CD4-positive, alpha-beta T cell treated with Interleukin-17A for 4 hours (primary cell): ENCODE data around the gene MYPN.
"Not testable (repeated sequence)": the region's sequence is repeated elsewhere in the genome, so short reads cannot be mapped to it uniquely, and the experiment has no call there.

Experiments used
- DNase-seq: peaks from one replicate; pipeline ENCODE4 v3.0.0-alpha.2; 2020; ENCODE audit warnings: mixed read lengths

MYPN gene, protein sequence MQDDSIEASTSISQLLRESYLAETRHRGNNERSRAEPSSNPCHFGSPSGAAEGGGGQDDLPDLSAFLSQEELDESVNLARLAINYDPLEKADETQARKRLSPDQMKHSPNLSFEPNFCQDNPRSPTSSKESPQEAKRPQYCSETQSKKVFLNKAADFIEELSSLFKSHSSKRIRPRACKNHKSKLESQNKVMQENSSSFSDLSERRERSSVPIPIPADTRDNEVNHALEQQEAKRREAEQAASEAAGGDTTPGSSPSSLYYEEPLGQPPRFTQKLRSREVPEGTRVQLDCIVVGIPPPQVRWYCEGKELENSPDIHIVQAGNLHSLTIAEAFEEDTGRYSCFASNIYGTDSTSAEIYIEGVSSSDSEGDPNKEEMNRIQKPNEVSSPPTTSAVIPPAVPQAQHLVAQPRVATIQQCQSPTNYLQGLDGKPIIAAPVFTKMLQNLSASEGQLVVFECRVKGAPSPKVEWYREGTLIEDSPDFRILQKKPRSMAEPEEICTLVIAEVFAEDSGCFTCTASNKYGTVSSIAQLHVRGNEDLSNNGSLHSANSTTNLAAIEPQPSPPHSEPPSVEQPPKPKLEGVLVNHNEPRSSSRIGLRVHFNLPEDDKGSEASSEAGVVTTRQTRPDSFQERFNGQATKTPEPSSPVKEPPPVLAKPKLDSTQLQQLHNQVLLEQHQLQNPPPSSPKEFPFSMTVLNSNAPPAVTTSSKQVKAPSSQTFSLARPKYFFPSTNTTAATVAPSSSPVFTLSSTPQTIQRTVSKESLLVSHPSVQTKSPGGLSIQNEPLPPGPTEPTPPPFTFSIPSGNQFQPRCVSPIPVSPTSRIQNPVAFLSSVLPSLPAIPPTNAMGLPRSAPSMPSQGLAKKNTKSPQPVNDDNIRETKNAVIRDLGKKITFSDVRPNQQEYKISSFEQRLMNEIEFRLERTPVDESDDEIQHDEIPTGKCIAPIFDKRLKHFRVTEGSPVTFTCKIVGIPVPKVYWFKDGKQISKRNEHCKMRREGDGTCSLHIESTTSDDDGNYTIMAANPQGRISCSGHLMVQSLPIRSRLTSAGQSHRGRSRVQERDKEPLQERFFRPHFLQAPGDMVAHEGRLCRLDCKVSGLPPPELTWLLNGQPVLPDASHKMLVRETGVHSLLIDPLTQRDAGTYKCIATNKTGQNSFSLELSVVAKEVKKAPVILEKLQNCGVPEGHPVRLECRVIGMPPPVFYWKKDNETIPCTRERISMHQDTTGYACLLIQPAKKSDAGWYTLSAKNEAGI (N-terminal part only)

DNA sequence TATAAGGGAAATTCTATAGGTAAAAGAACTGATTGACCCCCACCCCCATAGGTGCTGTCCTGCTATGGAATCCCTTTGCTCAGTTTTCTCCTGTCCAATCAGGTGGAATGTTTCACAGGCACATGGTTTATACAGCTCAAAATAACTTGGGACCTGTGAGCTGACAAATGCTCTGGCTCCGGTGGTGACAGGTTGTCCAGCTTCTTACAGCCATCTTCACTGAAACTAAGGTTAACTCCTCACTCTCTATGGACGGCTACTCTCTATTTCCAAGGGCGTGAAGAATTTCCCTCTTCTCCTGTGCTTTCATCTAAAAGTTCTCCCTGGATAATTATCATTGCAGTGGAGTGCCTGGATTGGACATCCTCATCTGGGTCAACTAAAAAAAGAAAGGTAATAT, at the start of gene MYPN:
TSS of gene MYPN (plus strand) at position 158 of the 400 bp plus-strand sequence. CDS start 11,951 bp downstream, outside the sequence.
- DNase-seq = no peak

DNA sequence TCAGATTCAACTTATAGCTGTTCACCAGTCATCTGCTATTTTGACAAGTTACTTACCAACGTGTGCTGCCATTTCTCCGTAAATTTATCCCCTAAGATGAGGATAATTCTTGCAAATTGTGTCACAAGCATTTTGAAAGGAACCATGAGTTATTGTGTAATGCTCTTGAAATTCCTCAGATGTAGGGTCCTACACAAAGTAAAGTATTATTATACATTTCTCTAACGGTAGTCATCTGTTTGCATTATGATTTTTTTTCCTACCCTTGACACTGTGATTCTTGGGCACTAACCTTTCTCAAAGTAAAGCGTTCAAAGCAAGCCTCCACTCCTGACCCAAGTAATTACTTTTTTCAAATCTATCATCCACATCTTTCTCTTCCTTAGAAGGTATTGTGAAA, 42.3 kb upstream of the MYPN start:
- DNase-seq = no peak

DNA sequence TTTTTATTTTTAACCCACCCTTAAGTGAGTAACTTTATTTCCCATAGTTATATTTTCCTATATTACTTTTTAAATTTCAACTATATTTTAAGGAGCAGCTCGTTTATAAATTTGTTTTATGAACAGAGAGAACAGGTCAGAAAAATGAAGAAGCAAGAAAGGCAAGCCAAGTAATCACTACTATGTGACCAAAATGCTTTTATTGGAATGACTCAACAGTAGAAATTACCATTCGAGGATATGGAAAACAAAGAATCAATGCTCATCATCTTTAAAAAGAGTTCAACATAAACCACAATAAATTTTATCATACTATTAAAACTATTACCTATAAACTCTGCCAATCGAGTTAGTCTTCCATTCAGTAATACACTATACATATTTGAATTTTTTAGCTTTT, 41.8 kb upstream of the MYPN start:
- no peak for DNase-seq

DNA sequence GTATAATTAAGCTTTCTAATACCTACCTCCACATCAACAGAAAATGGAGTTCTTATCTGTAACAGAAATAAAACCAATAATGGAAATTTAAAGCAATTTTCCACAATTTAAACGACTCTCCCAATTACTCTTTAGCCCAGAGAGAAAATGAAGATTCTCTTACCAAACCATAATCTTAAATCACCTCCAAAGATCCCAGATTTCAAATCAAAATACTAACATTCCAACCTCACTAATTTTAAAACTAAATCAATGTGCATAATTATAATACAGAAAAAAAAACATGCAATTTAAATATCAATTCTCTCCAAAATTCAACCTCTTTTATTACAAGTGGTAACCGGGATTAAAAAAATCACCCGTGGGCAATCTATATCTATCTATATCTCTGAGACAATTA, 35.7 kb upstream of the MYPN start:
- no peak for DNase-seq

DNA sequence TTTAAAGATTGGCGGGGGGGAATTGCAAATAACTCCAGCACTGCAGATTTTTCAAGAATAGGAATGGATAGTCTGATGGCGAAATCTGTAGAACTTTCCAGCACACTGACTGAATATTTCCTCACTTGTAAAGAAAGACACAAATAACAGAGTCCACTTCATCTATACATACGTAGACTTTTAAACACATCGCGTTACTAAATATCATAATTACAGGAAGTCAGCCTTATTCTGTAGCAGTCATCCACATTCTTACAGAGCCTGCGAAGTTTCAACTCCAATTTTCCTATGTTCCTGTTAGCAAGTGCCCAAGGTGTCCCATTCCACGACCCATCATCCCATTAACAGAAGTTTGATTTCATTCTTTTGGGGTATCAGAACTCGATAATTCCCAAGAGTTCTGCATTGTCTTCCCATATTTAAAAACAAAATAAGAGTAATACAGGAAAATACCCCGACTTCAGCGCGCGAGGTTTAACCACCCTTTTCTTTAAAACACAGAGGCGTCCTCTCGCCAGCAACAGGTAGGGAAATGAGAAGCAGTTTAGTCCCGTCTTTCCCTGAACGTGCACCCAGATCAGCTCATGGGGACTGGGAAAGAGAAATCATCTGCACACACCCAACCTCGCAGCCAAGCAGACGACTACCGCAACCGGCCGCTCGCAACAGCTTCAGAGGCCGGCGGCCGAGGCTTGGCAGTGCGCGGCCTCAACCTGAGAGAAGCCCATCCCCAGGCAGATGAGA, 35.1 kb upstream of the MYPN start:
- DNase-seq = no peak

DNA sequence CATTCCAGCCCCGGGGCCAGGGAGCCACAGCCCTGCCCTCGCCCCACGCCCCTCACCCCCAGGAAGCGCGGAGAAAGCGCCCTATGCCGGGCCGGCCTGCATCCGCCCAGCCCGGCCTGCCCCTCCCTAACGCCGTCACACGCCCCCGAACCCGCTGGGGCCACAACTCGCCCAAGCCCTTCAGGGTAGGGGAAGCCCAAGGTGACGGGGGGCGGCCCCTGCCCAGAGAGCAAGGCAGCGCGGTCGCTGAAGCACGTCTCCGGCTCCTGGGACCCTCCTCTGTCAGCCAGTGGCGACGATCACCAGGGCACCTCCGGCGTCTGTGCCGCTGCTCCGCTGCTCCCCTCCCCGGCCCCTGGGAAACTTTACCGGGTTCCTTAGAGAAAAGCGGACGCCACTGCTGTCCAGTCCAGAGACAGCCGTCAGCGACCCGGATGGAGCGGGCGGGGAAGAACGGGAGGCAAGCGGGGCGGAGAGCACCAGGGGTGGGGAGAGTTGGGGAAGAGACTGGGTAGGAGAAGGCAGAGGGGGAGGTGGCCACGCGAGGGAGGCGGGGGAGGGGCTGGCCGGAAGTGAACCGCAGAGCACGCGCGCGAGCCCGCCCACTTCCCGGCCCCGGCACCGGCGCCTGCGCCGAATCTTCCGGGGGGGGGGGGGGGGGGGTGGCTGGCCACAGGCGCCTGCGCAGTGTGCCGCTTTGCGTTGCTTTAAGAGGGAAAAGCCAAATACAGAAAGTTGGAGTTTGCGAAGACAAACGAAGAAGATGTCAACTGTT, 34.3 kb upstream of the MYPN start, which contains the start of gene HERC4:
TSS of gene HERC4 (minus strand) at position 509 of the 775 bp plus-strand sequence. CDS start 2,175 bp downstream, outside the sequence.
- peak; percentile 97 for DNase-seq

DNA sequence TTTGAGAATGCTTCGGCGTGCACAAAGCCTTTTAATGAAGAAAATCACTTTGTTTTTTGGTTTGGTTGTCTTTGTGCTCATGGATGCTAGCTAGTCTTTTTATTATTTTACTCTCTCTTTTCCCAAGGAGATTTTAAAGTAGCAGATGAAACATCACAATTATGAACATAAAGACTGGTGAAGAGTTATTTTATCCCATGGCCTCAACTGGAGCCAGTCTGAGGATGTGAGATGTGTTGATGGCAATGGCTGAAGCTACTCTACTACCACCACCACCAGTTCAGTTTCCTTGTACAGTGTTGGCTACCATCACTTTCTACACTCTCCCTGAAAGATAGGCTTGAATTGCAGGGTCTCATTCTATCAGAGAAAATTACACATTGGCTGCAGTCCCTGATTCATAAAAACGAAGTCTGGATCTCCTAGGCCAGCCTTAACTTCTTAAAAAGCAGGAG, 33.7 kb upstream of the MYPN start:
- no peak for DNase-seq

DNA sequence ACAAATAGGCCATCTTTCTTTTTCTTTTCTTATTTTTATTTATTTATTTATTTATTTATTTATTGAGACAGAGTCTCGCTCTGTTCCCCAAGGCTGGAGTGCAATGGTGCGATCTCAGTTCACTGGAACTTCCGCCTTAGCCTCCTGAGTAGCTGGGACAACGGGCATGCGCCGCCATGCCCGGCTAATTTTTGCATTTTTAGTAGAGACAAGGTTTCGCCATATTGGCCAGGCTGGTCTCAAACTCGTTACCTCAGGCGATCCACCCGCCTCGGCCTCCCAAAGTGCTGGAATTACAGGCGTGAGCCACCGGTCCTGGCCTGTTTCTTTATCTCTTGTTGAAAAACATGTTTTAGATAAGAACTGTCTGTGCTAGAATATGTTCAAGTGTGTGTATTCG, 33.2 kb upstream of the MYPN start:
- DNase-seq = not testable (repeated sequence)

DNA sequence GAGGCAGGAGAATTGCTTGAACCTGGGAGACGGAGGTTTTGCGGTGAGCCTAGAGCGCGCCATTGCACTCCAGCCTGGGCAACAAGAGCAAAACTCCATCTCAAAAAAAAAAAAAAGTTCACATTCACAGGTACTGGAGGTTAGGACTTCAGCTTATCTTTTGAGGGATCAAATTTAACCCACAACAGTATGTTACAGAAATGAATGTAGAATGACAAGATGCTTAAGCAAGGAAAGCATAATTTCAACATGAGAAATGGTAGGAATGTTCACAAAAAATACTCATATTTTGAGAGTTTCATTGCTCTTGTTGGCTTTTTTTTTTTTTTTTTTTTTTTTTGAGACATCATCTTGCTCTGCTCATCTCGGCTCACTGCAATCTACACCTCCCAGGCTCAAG, 32.3 kb upstream of the MYPN start:
- no peak for DNase-seq

DNA sequence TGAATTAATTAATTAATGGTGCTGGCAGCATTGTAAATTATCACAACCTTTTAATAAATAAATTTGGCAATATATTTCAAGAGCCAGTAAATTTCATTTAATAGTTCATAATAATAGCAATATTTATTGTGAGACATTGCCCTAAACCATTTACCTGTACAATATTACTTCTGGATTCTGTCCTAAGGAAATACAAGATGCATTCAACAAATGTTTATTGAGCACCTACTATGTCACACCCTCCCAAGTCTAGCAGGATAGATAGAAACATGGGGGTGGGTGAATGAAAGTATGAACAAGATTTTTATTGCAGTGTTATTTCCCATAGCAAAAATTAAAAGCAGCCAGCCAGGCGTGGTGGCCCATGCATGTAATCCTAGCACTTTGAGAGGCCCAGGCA, 29.9 kb upstream of the MYPN start:
- no peak for DNase-seq

DNA sequence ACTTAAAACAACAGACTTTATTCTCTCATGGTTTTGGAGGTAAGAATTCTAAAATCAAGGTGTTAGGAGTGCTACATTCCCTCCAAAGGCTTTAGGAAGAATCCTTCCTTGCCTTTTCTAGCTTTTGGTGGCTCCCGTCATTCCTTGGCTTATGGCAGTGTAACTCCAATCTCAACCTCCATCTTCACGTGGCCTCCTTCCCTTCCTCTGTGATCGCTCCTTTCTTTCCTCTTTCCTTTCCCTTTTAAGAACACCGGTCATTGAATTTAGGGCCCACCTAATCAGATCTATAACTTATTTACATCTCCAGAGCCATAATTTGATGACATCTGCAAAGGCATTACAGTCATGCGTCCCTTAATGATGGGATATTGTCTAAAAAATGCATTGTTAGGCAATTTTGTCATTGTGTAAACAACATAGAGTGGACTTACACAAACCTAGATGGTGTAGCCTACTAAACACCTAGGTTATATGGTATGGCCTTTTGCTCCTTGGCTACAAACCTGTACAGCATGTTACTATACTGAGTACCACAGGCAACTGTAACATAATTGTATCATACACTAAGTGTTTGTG, 28.3 kb upstream of the MYPN start:
- DNase-seq = no peak

DNA sequence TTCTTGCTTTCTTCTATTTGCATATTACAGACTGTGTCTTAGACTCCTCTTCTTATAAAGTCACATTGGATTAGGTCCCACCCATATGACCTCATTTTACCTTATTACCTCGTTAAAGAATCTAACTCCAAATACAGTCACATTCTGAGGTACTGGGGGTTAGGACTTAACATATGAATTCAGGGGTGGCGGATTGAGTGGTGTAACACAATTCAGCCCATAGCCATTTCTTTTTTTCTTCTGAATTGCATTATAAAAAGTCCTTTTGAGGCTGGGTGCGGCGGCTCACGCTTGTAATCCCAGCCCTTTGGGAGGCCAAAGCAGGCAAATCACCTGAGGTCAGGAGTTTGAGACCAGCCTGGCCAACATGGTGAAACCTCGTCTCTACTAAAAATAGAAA, 27.4 kb upstream of the MYPN start:
- no peak for DNase-seq

DNA sequence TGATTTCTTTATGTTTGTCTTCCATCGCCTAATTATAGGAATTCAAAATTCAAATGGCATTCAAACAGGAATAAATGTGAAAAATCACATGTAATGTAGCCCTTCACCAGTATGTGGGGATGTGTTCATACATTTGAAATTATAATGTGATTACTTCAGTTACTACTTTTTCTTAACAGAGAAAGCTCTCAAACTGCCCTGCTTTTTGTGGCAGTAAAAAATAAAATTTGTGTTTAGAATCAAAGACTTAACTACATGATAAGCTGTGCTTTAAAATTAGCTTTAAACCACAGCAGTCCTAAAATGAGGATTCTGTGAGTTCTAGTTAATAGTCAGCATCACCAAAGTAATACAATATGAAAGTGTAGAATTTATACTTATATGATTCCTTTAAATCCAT, 26.4 kb upstream of the MYPN start:
- no peak for DNase-seq

DNA sequence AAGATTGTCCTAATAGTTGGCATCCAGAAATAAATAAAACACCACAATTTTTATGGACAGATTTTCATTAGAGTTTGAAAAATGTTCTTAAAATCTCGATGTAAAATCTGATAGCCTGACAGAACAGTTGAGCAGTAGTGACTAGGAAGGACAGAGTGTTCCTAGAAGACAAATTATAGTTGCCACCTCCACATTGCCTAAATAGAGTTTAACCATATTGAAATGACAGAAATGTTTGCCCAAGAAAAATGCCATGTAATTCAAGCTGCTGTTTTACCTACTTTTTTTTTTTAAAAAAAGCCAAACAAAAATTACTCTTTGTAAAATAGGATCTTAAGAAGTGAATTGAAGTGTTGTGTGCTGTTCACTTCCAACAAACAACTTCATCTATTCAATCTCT, 25.3 kb upstream of the MYPN start:
- no peak for DNase-seq

DNA sequence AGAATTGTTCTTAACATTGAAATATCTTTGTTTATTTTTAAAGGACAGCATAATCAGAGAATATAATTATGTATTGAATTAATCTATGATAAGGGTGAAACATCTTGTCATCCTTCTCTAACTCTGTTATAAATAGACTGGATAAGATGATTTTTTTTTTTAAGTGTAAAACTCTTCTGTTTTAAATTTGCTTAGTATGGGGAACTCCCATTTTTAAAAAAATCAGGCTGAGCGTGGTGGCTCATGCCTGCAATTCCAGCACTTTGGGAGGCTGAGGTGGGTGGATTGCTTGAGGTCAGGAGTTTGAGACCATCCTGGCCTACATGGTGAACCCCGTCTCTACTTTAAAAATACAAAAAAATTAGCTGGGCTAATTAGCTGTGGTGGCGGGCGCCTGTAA, 24.8 kb upstream of the MYPN start:
- DNase-seq = no peak

DNA sequence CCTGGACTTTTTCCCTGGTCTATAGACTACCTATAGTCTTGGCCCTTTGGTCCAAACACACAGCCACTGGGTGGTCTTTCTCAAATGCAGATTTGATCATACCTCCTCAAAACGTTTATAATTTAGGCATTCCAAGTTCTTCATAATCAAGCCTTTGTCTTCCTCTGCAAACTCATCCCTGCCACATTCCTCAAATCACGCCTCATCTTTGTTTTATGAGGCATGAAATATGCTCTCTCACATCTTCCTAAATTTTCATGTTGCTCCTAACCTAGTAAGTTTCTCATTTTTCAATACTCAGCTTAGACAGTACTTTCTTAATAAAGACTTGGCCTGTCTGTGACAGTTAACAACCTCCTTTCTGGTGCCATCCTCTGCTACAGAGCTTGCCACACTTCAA, 23.3 kb upstream of the MYPN start:
- DNase-seq = no peak

DNA sequence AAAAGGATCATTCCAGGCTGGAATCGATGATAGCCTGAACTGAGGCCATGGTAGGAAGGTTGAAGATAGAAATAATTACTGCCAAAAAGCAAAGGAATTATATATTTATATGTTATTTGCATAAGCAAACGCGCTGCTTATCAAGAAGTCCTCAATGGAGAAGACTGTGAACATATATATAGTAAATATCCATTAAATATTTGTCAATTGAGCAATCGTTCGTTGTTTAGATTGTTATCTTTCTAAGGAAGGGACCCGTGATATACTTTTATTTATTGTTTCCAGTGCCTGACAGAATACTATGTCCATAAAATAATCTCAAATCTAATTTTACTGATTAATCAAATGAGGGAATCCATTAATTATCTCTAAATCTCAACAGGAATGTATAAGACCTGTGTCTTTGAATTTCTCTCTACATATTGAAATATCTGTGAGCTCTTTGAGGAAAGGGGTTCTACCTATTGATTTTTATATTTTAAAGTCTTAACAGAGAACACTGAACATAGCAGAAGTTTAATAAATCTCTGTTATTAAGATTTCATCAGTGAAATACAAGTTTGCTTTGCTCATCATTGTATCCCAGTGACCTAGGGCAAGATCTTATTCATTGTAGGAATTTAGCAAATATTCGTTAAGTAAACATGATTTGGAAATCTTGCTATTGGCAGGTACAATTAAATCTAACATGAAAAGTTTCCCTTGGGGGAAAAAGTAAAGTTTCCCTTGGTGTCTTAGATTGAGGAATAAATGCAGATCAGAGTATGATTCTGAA, 22.2 kb upstream of the MYPN start:
- DNase-seq = no peak

DNA sequence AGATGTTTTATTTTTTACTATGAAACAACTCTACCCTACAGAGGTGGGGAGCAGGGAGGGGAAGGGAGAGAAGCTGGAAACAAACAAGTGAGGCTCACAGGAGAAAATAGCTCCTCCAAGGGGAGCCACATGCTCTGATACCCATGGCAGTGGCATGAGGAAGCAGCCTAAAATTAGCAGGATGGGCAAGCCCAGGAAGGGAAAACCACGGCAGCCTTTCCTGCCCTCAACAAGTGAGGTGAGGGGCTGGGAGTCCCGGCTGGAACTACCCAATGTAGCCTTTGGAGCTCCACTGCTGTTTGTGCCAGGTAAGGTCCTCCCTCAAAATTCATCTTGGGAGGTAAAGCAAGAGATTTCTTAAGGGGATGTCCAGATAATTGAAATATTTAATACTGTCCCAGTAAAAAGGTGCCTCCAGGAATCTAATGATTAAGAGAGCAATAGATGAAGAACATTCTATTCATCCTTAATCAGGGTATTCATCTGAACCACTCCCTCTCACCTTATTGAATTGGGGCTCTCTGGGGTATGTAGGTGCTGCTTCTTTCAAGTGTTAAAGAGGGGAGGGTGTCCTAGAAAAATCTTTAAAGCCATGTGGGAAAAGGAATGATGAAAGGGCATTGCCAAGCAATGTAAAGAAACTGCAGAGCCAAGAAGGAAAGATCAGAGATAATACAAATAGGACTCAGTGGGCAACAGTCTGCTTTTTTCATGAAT, 21.4 kb upstream of the MYPN start:
- DNase-seq = no peak

DNA sequence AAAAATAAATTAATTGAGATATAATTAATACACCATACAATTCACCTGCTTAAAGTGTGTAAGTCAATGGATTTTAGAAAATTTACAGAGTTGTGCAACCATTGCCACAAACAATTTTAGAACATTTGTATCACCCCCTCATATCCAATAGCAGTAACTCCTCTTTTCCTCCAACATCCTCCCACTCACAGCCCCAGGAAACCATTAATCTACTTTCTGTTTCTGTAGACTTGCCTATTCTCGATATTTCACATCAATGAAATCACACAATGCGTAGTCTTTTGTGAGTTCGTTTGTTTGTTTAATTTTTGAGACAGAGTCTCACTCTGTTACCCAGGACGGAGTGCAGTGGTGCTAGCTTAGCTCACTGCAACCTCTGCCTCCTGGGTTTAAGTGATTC, 20.5 kb upstream of the MYPN start:
- DNase-seq = no peak

DNA sequence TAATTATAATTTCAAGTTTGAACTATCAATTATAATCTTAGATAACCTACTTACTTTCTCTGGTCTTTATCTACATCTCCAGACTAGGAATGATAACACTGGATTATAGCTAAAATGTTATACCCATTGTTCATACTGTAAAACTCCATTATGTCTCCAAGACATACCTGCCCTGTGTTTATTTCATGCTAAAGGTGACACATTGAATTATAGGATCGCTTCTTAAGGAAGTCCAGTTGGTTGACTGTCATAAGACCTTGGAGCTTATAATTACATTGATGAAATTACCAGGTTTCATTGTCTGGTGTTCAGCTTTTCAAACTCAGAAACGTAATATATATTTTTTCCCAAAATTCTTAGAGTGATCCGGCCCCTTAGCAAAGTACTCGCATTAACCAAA, 18.7 kb upstream of the MYPN start:
- no peak for DNase-seq
